ENCODE results near the gene LRIT2. TPM values are rescaled to one million over a fixed set of nuclear protein-coding genes. Genes with fewer than 3 reads are reported as not detected.

The LRIT2 gene
- polyA plus RNA-seq, 1 experiment = not detected

DNA sequence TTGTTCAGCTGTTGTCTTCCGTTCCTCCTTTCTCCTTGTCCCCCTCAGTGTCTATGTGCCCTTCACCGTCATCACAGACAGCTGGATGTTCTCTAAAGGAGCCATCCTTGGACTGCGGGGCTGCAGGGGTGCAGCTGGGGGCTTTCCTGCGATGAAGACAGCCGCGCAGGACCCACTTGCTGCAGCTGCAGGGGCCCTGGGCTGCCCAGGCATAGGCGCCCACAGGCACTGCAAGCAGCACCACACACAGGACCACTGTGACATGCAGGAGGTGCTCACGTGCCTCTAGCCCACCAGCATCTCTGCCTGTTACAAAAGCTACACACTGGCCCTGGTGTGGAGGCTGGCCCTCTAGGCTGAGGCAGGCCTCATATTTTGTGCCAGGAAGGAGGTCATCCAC, 3.4 kb downstream of the LRIT2 start:
- CTCF ChIA-PET = no interaction called here
- no peak for DNase-seq (ENCODE audit: low read depth, low spot score)
- Histone ChIP-seq H3K27me3 (ENCODE audit: control insufficient read depth, insufficient read depth, low read length) (no peaks in the 10 kb centered on the region), H3K4me3 (ENCODE audit: low read depth, low read length) (no peak overlapping the region), H3K27ac (ENCODE audit: low read depth, low read length) (no peak overlapping the region), H3K9me3 (ENCODE audit: control insufficient read depth, insufficient read depth, low read length) (no peaks in the 10 kb centered on the region)
- TF ChIP-seq CTCF (IDR thresholded peaks at IDR 0.05; ENCODE audit: low read depth, low read length) = no peak
- POLR2A ChIA-PET = no interaction called here

DNA sequence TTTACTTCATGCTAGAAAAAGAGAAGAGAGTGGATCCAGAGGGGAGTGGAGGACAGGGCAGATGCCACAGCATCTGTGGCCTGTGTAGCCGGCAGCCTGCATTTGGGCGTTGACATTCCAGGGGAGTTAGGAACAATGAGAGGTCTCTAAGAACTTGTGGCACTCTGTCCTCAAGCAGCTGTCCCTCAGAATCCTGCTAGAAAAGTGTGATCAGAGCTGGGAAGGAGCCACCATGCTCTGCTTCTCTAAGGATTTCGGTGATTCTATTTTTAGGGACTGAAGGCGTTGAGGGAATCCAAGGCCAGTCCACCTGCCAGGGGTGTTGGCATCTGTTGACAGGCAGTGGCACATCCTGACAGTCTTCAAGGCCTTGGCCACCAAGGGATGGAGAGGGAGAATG, 7.6 kb downstream of the LRIT2 start:
- POLR2A ChIA-PET = no interaction called here
- CTCF ChIA-PET = no interaction called here

GRCh38 chr10:84216834-84217233, 8.5 kb downstream of the LRIT2 start:
- no peak overlapping the region for H3K27ac ChIP-seq (ENCODE audit: low read depth, low read length)
- DNase-seq (ENCODE audit: low read depth, low spot score) = no peak
- ChIA-PET POLR2A (no interaction called here), CTCF (no interaction called here)
- no peak overlapping the region for H3K4me3 ChIP-seq (ENCODE audit: low read depth, low read length)
- H3K9me3 ChIP-seq (ENCODE audit: control insufficient read depth, insufficient read depth, low read length) = no peaks in the 10 kb centered on the region; the same call in 1 of the 2 replicates
- no peak for TF ChIP-seq CTCF (IDR thresholded peaks at IDR 0.05; ENCODE audit: low read depth, low read length)
- H3K27me3 ChIP-seq (ENCODE audit: control insufficient read depth, insufficient read depth, low read length) = no peaks in the 10 kb centered on the region

More for the DNA sequence above, 7.6 kb downstream of the LRIT2 start:
- no peak for TF ChIP-seq CTCF (IDR thresholded peaks at IDR 0.05; ENCODE audit: low read depth, low read length)
- Histone ChIP-seq H3K4me3 (ENCODE audit: low read depth, low read length) (no peak overlapping the region), H3K27ac (ENCODE audit: low read depth, low read length) (no peak overlapping the region), H3K9me3 (ENCODE audit: control insufficient read depth, insufficient read depth, low read length) (no peaks in the 10 kb centered on the region; the same call in 1 of the 2 replicates), H3K27me3 (ENCODE audit: control insufficient read depth, insufficient read depth, low read length) (no peaks in the 10 kb centered on the region)
- no peak for DNase-seq (ENCODE audit: low read depth, low spot score)

GRCh38 chr10:84214612-84215235, 10.6 kb downstream of the LRIT2 start:
- no peaks in the 10 kb centered on the region for H3K27me3 ChIP-seq (ENCODE audit: control insufficient read depth, insufficient read depth, low read length)
- ChIA-PET POLR2A (no interaction called here), CTCF (no interaction called here)
- no peak overlapping the region for H3K27ac ChIP-seq (ENCODE audit: low read depth, low read length)
- peak; percentile 18; the same call in 1 of the 2 replicates for TF ChIP-seq CTCF (IDR thresholded peaks at IDR 0.05; ENCODE audit: low read depth, low read length)
- no peaks in the 10 kb centered on the region; the same call in 1 of the 2 replicates for H3K9me3 ChIP-seq (ENCODE audit: control insufficient read depth, insufficient read depth, low read length)
- DNase-seq (ENCODE audit: low read depth, low spot score) = no peak
- H3K4me3 ChIP-seq (ENCODE audit: low read depth, low read length) = no peak overlapping the region

GRCh38 chr10:84214046-84214572, 11.2 kb downstream of the LRIT2 start:
- Histone ChIP-seq H3K27me3 (ENCODE audit: control insufficient read depth, insufficient read depth, low read length) (no peaks in the 10 kb centered on the region), H3K4me3 (ENCODE audit: low read depth, low read length) (no peak overlapping the region), H3K9me3 (ENCODE audit: control insufficient read depth, insufficient read depth, low read length) (no peaks in the 10 kb centered on the region; the same call in 1 of the 2 replicates), H3K27ac (ENCODE audit: low read depth, low read length) (no peak overlapping the region)
- ChIA-PET CTCF (no interaction called here), POLR2A (no interaction called here)
- TF ChIP-seq CTCF (IDR thresholded peaks at IDR 0.05; ENCODE audit: low read depth, low read length) = no peak
- DNase-seq (ENCODE audit: low read depth, low spot score) = no peak
